SJCRH30 (cell line): ENCODE measurements around the gene CNTNAP2. TPM values are rescaled to one million over a fixed set of nuclear protein-coding genes. Genes with fewer than 3 reads are reported as not detected.

ENCODE experiments used
- DNase-seq, 2 experiments: peaks; one replicate each; pipeline ENCODE4 v3.0.0-alpha.2; 2015 to 2020
- H3K27ac ChIP-seq: fragments of 250-450 bp; sonication (Bioruptor Pico); 2 replicates; pipeline ENCODE4 v1.5.1; 2020; ENCODE audit warnings: mild to moderate bottlenecking, moderate library complexity
- H3K27me3 ChIP-seq: fragments of 250-450 bp; sonication (Bioruptor Pico); 2 replicates; pipeline ENCODE4 v1.5.1; 2020; ENCODE audit warnings: mild to moderate bottlenecking, moderate library complexity
- H3K36me3 ChIP-seq: fragments of 250-450 bp; sonication (Bioruptor Pico); 2 replicates; pipeline ENCODE4 v1.5.1; 2020; ENCODE audit warnings: mild to moderate bottlenecking, moderate library complexity
- H3K4me1 ChIP-seq: fragments of 250-450 bp; sonication (Bioruptor Pico); 2 replicates; pipeline ENCODE4 v1.5.1; 2020; ENCODE audit warnings: mild to moderate bottlenecking, moderate library complexity
- H3K4me3 ChIP-seq: fragments of 250-450 bp; sonication (Bioruptor Pico); 2 replicates; pipeline ENCODE4 v1.5.1; 2020; ENCODE audit warnings: mild to moderate bottlenecking, moderate library complexity
- H3K9me3 ChIP-seq: fragments of 250-450 bp; sonication (Bioruptor Pico); replicated peaks from 2 replicates; pipeline ENCODE4 v1.5.1; 2020; ENCODE audit warnings: mild to moderate bottlenecking, moderate library complexity
- total RNA-seq: library from RNA; depleted of rRNA; stranded (reverse); fragments of >200 nt; shearing (Covaris generic); gene quantifications from 2 replicates; pipeline ENCODE4 v1.2.3, GENCODE V29; 2014

The CNTNAP2 gene
- total RNA-seq, 1 experiment from 2014 or later, result not detected

DNA sequence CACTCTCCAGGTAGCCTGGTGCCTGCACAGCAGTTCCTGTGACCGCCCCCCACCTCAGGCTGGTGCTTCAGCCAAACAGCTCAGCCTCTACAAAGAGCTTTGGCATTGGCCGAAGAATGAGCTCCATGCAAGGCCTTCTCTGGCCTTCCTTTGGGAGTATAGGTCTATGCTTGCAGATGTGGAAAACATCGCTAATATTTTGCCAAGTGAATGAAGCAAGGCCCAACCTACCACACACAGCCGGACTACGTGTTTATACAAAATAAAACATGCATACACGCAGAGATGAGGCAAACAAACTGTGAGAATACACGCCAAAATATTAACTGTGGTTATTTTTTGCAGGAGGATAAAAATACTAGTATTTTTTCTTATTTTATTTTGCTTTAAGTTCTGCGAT lies 2057.8 kb downstream of the CNTNAP2 start:
- Histone ChIP-seq H3K27me3 (no peaks in the 10 kb centered on the region; the same call in 1 of the 2 replicates), H3K27ac (no peak overlapping the region), H3K4me1 (no peaks in the 10 kb centered on the region), H3K4me3 (no peak overlapping the region), H3K36me3 (no peaks in the 10 kb centered on the region), H3K9me3 (no peaks in the 10 kb centered on the region)
- DNase-seq, result no peak

- Histone ChIP-seq H3K36me3 (no peaks in the 10 kb centered on the region), H3K4me3 (no peak overlapping the region), H3K27me3 (no peaks in the 10 kb centered on the region; the same call in 1 of the 2 replicates), H3K27ac (no peak overlapping the region), H3K9me3 (no peaks in the 10 kb centered on the region), H3K4me1 (no peaks in the 10 kb centered on the region)
- DNase-seq, result no peak
These were observed 2058.9 kb downstream of the CNTNAP2 start for GRCh38 chr7:148175512-148175911.

DNA sequence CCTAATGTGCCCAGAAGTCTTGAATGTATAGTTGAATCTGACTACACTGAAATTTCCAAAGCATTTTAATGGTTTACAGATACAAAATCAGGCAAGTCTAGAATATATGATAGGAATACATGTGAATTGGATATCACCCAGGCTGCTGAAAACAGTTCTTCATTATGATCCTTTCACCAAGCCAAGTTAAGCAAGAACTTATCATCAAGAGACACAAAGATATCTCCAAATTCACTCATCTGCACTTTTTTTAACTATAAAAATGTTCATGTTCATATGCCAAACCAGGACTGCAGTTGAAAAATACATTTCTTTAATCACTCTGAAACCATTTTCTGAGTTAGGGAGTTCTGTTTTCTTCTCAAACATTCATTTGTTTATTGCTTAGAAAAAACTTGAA lies 2061.4 kb downstream of the CNTNAP2 start:
- DNase-seq, result no peak
- H3K36me3 ChIP-seq, result no peaks in the 10 kb centered on the region
- no peaks in the 10 kb centered on the region for H3K9me3 ChIP-seq
- no peaks in the 10 kb centered on the region for H3K27me3 ChIP-seq
- no peak overlapping the region for H3K4me3 ChIP-seq
- no peak overlapping the region for H3K27ac ChIP-seq
- H3K4me1 ChIP-seq, result no peaks in the 10 kb centered on the region

- H3K36me3 ChIP-seq, result no peaks in the 10 kb centered on the region
- no peaks in the 10 kb centered on the region for H3K27me3 ChIP-seq
- H3K4me3 ChIP-seq, result no peak overlapping the region
- H3K4me1 ChIP-seq, result no peaks in the 10 kb centered on the region
- H3K9me3 ChIP-seq, result no peaks in the 10 kb centered on the region
- DNase-seq, result no peak
- no peak overlapping the region for H3K27ac ChIP-seq
These were observed 2063.5 kb downstream of the CNTNAP2 start for GRCh38 chr7:148180075-148180474.

GRCh38 chr7:148182264-148182663 lies 2065.7 kb downstream of the CNTNAP2 start:
- H3K27ac ChIP-seq, result no peak overlapping the region
- no peaks in the 10 kb centered on the region for H3K27me3 ChIP-seq
- no peak for DNase-seq
- H3K9me3 ChIP-seq, result no peaks in the 10 kb centered on the region
- H3K4me3 ChIP-seq, result no peak overlapping the region
- no peaks in the 10 kb centered on the region for H3K36me3 ChIP-seq
- no peaks in the 10 kb centered on the region for H3K4me1 ChIP-seq

GRCh38 chr7:148185041-148185440 lies 2068.4 kb downstream of the CNTNAP2 start:
- Histone ChIP-seq H3K9me3 (no peaks in the 10 kb centered on the region), H3K27ac (no peak overlapping the region), H3K4me1 (no peaks in the 10 kb centered on the region), H3K27me3 (peaks cover 8% of the 10 kb centered on the region; the same call in 1 of the 2 replicates), H3K4me3 (no peak overlapping the region), H3K36me3 (no peaks in the 10 kb centered on the region)
- no peak for DNase-seq

GRCh38 chr7:148187471-148187870 lies 2070.9 kb downstream of the CNTNAP2 start:
- H3K4me1 ChIP-seq, result no peaks in the 10 kb centered on the region
- no peak overlapping the region for H3K27ac ChIP-seq
- H3K4me3 ChIP-seq, result no peak overlapping the region
- H3K36me3 ChIP-seq, result no peaks in the 10 kb centered on the region
- no peak for DNase-seq
- peaks cover 12% of the 10 kb centered on the region; the same call in 1 of the 2 replicates for H3K27me3 ChIP-seq
- H3K9me3 ChIP-seq, result no peaks in the 10 kb centered on the region

DNA sequence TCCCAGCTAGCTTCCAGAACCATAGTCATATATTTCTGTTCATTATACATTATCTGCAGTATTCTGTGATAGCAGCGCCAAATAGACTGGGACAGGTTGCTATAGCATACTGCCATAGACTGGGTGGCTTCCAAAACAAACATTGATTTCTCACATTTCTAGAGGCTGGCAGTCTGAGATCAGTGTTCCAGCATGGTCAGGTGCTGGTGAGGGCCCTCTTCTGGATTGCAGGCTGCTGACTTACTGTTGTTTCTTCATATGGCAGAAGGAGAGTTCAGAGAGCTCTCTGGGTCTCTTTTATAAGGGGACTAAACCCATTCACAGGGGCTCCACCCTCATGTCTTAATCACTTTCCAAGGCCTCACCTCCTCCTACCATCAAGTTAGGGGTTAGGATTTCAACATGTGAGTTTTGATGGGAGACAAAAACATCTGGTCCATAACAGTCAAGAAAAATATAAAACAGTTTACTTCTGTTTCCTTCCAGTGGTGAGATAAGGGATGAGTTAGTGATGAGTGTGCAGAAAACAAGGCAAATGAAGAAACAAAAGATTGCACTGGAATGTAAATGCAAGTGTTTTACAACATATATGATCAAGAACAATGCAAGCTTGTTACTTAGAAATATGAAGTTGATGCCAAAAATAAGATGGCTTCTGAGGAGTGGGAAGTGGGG lies 2074.9 kb downstream of the CNTNAP2 start:
- H3K36me3 ChIP-seq, result no peaks in the 10 kb centered on the region
- no peaks in the 10 kb centered on the region for H3K4me1 ChIP-seq
- H3K9me3 ChIP-seq, result no peaks in the 10 kb centered on the region
- H3K27me3 ChIP-seq, result peaks cover 19% of the 10 kb centered on the region; the same call in 1 of the 2 replicates
- H3K27ac ChIP-seq, result no peak overlapping the region
- no peak for DNase-seq
- no peak overlapping the region for H3K4me3 ChIP-seq

- H3K4me3 ChIP-seq, result no peak overlapping the region
- H3K36me3 ChIP-seq, result no peaks in the 10 kb centered on the region
- no peak overlapping the region for H3K27ac ChIP-seq
- no peaks in the 10 kb centered on the region for H3K4me1 ChIP-seq
- DNase-seq, result no peak
- peaks cover 25% of the 10 kb centered on the region; the same call in 1 of the 2 replicates for H3K27me3 ChIP-seq
- H3K9me3 ChIP-seq, result no peaks in the 10 kb centered on the region
These were observed 2075.9 kb downstream of the CNTNAP2 start for GRCh38 chr7:148192491-148192890.

GRCh38 chr7:148201992-148202391 lies 2085.4 kb downstream of the CNTNAP2 start:
- Histone ChIP-seq H3K4me3 (no peak overlapping the region), H3K27me3 (peaks cover 6% of the 10 kb centered on the region; the same call in 1 of the 2 replicates), H3K9me3 (no peaks in the 10 kb centered on the region), H3K27ac (no peak overlapping the region), H3K4me1 (no peaks in the 10 kb centered on the region), H3K36me3 (no peaks in the 10 kb centered on the region)
- DNase-seq, result no peak

- no peak overlapping the region for H3K4me3 ChIP-seq
- no peak for DNase-seq
These were observed 2088.2 kb downstream of the CNTNAP2 start for GRCh38 chr7:148204639-148205304.

GRCh38 chr7:148209643-148210190 lies 2093.1 kb downstream of the CNTNAP2 start:
- Histone ChIP-seq H3K27ac (no peak overlapping the region), H3K9me3 (no peaks in the 10 kb centered on the region), H3K27me3 (peaks cover 15% of the 10 kb centered on the region), H3K36me3 (no peaks in the 10 kb centered on the region), H3K4me1 (no peaks in the 10 kb centered on the region), H3K4me3 (no peak overlapping the region)
- DNase-seq, result no peak

More at GRCh38 chr7:148204639-148205304, 2088.2 kb downstream of the CNTNAP2 start:
- Histone ChIP-seq H3K36me3 (no peaks in the 10 kb centered on the region), H3K4me1 (no peaks in the 10 kb centered on the region), H3K9me3 (no peaks in the 10 kb centered on the region), H3K27me3 (peaks cover 9% of the 10 kb centered on the region), H3K27ac (no peak overlapping the region)

DNA sequence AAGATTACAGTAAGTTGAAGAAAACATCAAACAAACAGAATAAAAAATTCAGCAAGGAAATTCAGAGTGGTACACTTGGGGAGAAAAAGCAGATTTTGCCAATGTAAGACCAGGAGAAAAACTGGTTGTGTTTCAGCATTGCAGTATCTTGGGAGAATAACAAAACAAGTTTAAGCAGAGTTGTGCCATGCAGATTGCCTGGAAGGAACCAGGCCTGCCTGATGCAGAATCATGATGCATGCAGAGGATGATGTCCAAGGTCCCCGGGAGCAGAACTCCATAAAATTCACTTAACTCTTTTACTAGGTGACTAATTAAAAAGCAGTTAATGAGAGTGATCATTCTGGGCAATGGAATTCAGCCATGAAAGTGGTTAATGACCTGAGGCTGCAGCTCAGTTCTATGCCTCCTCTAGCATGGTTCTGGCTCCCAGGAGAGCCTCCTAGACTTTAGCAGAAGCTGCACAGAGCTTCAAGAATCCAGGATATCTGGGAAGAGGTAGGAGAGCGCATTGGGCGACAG lies 2094.3 kb downstream of the CNTNAP2 start:
- H3K4me3 ChIP-seq, result no peak overlapping the region
- peaks cover 19% of the 10 kb centered on the region for H3K27me3 ChIP-seq
- H3K27ac ChIP-seq, result no peak overlapping the region
- no peak for DNase-seq
- H3K9me3 ChIP-seq, result no peaks in the 10 kb centered on the region
- no peaks in the 10 kb centered on the region for H3K4me1 ChIP-seq
- no peaks in the 10 kb centered on the region for H3K36me3 ChIP-seq

GRCh38 chr7:148211740-148212151 lies 2095.1 kb downstream of the CNTNAP2 start:
- H3K36me3 ChIP-seq, result no peaks in the 10 kb centered on the region
- no peak for DNase-seq
- H3K27me3 ChIP-seq, result peaks cover 19% of the 10 kb centered on the region

DNA sequence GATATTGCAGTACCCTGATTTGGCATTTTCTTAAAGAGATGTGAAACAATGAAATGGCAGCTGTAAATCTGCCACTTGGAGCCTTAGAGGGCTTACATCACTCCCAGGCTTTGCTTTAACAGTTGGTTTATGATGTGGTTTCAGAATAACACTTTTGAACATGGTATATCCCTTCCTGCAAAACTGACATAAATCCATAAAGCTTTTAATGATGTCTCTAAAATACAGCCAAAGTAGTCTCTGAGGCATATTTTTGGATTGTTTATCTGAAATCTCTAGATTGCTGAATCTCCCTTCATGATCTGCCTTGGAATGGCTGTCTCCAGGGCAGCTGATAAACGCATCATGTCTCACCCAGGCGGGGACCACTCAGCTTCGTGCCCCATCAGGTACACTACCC lies 2096.1 kb downstream of the CNTNAP2 start:
- Histone ChIP-seq H3K9me3 (no peaks in the 10 kb centered on the region), H3K27ac (no peak overlapping the region), H3K27me3 (peaks cover 19% of the 10 kb centered on the region), H3K4me1 (no peaks in the 10 kb centered on the region), H3K36me3 (no peaks in the 10 kb centered on the region), H3K4me3 (no peak overlapping the region)
- no peak for DNase-seq

More at GRCh38 chr7:148211740-148212151, 2095.1 kb downstream of the CNTNAP2 start:
- Histone ChIP-seq H3K9me3 (no peaks in the 10 kb centered on the region), H3K4me3 (no peak overlapping the region), H3K4me1 (no peaks in the 10 kb centered on the region), H3K27ac (no peak overlapping the region)
